Measurements from ENCODE around the gene TRIM68.

The TRIM68 gene, protein sequence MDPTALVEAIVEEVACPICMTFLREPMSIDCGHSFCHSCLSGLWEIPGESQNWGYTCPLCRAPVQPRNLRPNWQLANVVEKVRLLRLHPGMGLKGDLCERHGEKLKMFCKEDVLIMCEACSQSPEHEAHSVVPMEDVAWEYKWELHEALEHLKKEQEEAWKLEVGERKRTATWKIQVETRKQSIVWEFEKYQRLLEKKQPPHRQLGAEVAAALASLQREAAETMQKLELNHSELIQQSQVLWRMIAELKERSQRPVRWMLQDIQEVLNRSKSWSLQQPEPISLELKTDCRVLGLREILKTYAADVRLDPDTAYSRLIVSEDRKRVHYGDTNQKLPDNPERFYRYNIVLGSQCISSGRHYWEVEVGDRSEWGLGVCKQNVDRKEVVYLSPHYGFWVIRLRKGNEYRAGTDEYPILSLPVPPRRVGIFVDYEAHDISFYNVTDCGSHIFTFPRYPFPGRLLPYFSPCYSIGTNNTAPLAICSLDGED

DNA sequence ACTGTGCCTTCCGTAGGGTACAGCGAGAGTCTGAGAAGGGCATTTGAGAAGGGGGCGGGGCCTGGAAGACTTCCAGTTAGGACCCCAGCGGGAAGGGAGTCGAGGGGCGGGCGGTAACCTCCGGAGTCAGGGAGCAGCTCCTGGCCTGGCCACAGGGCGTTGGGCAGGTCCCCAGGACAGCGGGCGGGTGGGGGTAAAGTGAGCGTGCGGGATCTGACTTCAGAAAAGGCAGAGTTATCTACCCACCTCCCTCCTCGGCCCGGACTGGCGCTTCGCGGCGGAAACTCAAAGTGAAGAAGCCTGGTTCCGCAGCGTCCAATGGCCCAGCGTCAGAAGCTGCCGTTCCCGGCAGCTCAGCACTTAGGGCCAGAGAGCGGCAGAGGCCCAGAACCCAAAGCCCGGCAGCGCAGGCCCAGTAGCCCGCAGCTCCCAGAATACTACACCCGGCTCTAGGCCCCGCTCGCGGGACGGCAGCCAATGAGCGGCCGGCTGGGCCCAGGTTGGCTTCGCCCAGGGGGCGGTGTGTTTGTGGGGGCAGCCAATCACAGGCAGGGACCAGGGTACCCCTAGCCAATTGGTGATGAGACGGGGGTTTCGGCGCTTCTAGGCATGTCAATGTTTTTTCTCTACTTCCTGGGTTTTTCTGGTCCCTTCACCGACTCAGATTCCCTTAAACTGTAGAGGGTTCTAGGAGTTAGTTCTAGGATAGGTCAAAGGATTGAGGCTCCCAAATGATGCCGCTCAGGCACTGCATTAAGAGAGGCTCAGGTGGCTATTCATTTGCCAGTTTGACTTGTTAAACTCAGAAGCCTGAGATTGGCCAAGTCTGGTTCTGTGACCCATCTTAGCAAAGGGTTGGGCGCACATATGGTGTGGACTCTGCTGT is at the start of gene TRIM68:
Gene TRIM68 (minus strand): TSS at position 451 of the 886 bp plus-strand sequence. CDS start 2,727 bp downstream, outside the sequence.
- TF ChIP-seq, protein P1, sequence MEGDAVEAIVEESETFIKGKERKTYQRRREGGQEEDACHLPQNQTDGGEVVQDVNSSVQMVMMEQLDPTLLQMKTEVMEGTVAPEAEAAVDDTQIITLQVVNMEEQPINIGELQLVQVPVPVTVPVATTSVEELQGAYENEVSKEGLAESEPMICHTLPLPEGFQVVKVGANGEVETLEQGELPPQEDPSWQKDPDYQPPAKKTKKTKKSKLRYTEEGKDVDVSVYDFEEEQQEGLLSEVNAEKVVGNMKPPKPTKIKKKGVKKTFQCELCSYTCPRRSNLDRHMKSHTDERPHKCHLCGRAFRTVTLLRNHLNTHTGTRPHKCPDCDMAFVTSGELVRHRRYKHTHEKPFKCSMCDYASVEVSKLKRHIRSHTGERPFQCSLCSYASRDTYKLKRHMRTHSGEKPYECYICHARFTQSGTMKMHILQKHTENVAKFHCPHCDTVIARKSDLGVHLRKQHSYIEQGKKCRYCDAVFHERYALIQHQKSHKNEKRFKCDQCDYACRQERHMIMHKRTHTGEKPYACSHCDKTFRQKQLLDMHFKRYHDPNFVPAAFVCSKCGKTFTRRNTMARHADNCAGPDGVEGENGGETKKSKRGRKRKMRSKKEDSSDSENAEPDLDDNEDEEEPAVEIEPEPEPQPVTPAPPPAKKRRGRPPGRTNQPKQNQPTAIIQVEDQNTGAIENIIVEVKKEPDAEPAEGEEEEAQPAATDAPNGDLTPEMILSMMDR (IDR thresholded peaks at IDR 0.05; ENCODE audit: low read depth, low read length, missing control alignments): no peak
- H3K4me3 ChIP-seq (ENCODE audit: low read depth, low read length): peak within 1 kb of the TSS; percentile 84
- peak; percentile 87 for DNase-seq (ENCODE audit: low read depth)

DNA sequence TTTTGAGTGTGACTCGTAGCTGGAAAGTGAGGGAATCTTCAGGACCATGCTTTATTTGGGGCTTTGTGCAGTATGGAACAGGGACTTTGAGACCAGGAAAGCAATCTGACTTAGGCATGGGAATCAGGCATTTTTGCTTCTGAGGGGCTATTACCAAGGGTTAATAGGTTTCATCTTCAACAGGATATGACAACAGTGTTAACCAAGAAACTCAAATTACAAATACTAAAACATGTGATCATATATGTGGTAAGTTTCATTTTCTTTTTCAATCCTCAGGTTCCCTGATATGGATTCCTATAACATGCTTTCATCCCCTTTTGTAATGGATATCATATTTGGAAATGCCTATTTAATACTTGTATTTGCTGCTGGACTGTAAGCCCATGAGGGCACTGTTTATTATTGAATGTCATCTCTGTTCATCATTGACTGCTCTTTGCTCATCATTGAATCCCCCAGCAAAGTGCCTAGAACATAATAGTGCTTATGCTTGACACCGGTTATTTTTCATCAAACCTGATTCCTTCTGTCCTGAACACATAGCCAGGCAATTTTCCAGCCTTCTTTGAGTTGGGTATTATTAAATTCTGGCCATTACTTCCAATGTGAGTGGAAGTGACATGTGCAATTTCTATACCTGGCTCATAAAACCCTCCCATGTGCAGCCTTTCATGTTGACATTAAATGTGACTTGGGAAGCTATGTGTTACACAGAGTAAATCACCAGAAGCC is 46.8 kb upstream of the TRIM68 start:
- no peak overlapping the region for H3K4me3 ChIP-seq (ENCODE audit: low read depth, low read length)
- DNase-seq (ENCODE audit: low read depth): no peak
- TF ChIP-seq, protein P1 (IDR thresholded peaks at IDR 0.05; ENCODE audit: low read depth, low read length, missing control alignments): no peak

DNA sequence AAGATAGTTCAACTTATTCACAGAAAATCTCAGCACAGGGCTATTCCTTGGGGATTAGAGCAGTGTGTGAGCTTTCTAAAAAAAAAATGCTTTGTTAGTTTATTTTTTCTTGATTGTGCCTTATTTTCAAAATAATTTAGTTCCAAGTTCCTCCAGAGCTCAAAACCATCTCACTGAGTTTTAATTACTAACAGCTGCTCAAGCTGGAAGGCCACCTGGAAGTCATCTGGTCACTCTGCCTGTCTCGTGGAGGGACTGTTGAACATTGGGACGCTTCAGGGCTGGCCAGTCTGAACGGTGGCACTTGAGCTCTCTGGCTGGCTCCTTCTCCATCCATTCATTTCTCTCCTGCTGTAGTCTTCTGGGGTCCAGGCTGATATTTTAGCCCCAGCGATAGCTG is 39.7 kb upstream of the TRIM68 start:
- TF ChIP-seq, protein P1 (IDR thresholded peaks at IDR 0.05; ENCODE audit: low read depth, low read length, missing control alignments): no peak
- no peak overlapping the region for H3K4me3 ChIP-seq (ENCODE audit: low read depth, low read length)
- DNase-seq (ENCODE audit: low read depth): no peak

DNA sequence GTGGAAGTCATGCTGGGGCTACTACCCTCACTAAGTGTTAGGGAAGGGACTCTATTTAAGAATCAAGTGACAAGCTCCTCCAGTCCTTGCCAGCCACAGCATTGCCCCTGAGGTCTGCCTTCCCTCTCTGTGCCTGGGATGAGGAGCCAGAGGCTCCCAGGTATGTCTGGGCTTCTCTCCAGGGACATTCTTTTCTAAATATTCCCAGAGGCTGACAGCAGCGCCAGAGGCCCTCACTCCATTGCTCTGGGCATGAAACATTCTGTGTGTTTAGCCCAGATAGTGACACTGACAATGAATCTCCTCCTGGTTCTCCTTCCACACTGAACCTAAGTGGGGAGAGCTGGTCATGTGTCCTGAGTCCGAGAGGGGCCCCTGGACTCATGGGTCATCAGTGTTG is 37.9 kb upstream of the TRIM68 start:
- TF ChIP-seq, protein P1 (IDR thresholded peaks at IDR 0.05; ENCODE audit: low read depth, low read length, missing control alignments): no peak

DNA sequence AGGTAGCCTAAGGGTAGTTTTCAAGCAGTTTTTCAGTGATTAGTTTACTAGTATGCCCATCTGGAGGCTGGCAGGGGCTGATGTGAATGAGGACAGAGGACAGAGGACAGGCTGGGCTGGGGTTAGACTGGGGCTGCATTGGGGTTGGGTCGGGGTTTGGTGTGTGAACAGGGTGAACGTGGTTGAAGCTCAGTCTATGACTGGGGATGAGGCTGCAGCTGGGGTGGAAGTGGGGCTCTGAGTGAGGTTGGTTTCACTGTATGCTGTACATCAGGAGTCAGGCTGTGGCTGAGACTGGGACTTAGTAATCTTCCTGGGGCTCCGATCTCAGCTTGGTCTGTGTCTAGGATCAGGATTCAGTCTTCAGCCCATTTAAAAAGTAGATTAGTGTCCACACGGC is 36.2 kb upstream of the TRIM68 start:
- DNase-seq (ENCODE audit: low read depth): no peak
- TF ChIP-seq, protein P1 (IDR thresholded peaks at IDR 0.05; ENCODE audit: low read depth, low read length, missing control alignments): no peak

More for the DNA sequence above, 37.9 kb upstream of the TRIM68 start:
- H3K4me3 ChIP-seq (ENCODE audit: low read depth, low read length): no peak overlapping the region
- DNase-seq (ENCODE audit: low read depth): no peak

DNA sequence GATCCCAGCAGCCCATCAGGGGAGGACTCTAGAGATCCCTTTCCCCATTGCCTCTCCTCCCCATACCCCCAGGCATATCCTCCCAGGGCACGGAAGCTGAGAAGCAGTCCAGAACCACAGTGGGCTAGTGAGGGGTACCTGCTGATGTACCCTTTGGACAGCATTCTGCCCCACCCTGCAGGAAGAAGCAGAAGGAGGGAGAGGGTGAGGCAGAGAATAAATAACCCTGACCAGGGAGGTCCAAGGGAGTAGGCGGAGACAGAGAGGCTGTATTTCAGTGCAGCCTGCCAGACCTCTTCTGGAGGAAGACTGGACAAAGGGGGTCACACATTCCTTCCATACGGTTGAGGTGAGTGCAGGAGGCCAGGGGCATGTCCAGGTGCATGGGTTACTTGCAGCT is 35.7 kb upstream of the TRIM68 start, which contains the start of gene OR51E1:
Gene OR51E1 (plus strand): TSS at position 301 of the 400 bp plus-strand sequence. CDS start 8,545 bp downstream, outside the sequence.
- TF ChIP-seq, protein P1 (IDR thresholded peaks at IDR 0.05; ENCODE audit: low read depth, low read length, missing control alignments): no peak
- no peak for DNase-seq (ENCODE audit: low read depth)
- no peak within 1 kb of the TSS for H3K4me3 ChIP-seq (ENCODE audit: low read depth, low read length)

More for the DNA sequence above, 36.2 kb upstream of the TRIM68 start:
- H3K4me3 ChIP-seq (ENCODE audit: low read depth, low read length): no peak overlapping the region
